Fibroblast of lung (primary cell): ENCODE data around the gene AGBL1.

ENCODE experiments used
- EZH2 ChIP-seq: IDR thresholded peaks from 2 replicates; pipeline ENCODE4 v1.5.1; 2012; ENCODE audit warnings: low read length, control low read depth, mild to moderate bottlenecking; ENCODE audit errors: missing control alignments
- TF ChIP-seq, protein P1 (sequence below), 2 donors: IDR thresholded peaks in 1 of 2; conservative IDR thresholded peaks in 1 of 2; 1 replicate in 1 of 2; 2 replicates in 1 of 2; pipeline ENCODE4 v1.5.1; 2011 to 2012; ENCODE audit warnings: low read length in 2 of 2, control low read depth in 1 of 2, inconsistent platforms in 1 of 2, low read depth in 1 of 2, mild to moderate bottlenecking in 1 of 2

DNA sequence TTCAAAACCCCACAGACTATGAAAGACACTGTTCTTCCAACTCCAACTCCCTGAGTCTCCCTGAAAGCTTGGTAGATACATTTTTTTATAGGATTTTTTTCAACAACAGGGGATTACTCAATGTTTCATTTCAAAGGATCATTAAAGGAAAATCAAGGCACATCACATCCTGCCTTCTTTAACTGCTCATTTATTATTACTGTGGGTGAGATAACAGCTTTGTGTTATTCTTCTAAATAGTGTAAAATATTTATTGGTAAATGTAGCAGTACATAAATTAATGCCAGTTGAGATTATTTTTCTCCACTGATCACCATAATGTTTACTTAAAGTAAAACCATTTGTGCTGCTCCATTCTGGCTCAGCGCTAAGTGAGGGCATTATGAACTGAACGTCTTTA is 57.2 kb downstream of the AGBL1 start:
- no peak for TF ChIP-seq EZH2
- TF ChIP-seq, protein P1, sequence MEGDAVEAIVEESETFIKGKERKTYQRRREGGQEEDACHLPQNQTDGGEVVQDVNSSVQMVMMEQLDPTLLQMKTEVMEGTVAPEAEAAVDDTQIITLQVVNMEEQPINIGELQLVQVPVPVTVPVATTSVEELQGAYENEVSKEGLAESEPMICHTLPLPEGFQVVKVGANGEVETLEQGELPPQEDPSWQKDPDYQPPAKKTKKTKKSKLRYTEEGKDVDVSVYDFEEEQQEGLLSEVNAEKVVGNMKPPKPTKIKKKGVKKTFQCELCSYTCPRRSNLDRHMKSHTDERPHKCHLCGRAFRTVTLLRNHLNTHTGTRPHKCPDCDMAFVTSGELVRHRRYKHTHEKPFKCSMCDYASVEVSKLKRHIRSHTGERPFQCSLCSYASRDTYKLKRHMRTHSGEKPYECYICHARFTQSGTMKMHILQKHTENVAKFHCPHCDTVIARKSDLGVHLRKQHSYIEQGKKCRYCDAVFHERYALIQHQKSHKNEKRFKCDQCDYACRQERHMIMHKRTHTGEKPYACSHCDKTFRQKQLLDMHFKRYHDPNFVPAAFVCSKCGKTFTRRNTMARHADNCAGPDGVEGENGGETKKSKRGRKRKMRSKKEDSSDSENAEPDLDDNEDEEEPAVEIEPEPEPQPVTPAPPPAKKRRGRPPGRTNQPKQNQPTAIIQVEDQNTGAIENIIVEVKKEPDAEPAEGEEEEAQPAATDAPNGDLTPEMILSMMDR (conservative IDR thresholded peaks at IDR 0.05 in 1 of 2, IDR thresholded peaks at IDR 0.05 in 1 of 2; ENCODE audit: low read depth in 1 of 2, low read length in 2 of 2) = no peak
